ENCODE measurements around the gene CD55. TPM values are rescaled to one million over a fixed set of nuclear protein-coding genes. Genes with fewer than 3 reads are reported as not detected.

The CD55 gene
- total RNA-seq, 1 donor from 2014 or later: 133 TPM

Other genes with a start within 250 kb of the CD55 start
- gene C4BPB, start 232.8 kb upstream of the CD55 start, total RNA-seq: 0.43 and 0.82 TPM in 2 replicates
- gene C4BPA, start 217.4 kb upstream of the CD55 start, total RNA-seq: not detected in 2 replicates
- gene CR2, start 132.7 kb downstream of the CD55 start, total RNA-seq: 0.24 TPM in 1 of 2 replicates, not detected in the other
- not detected in 2 replicates for gene CR1, start 174.5 kb downstream of the CD55 start, total RNA-seq